HCT116 (cell line): ENCODE data around the gene CD68. TPM values are rescaled to one million over a fixed set of nuclear protein-coding genes. Genes with fewer than 3 reads are reported as not detected.

Experiments
- ATAC-seq: fragments of 200-7000 bp; cut with Tn5 transposase; 2 replicates; pipeline ENCODE4 v1.9.1; 2020; ENCODE audit warnings: mild to moderate bottlenecking, moderate library complexity
- BruUV-seq: library from RNA; stranded (reverse); fragments of 400-500 nt; replicated peaks from 2 replicates; lab custom pipeline; 2021; lab: Mats Ljungman, UMichigan
- CTCF ChIA-PET: fragments of 300-600 bp; sonication (Branson Sonifier 250); formaldehyde crosslinking; loops from one replicate; lab custom pipeline; 2021; ENCODE audit warnings: antibody characterized with exemption; lab: Charles Lee
- POLR2A ChIA-PET: fragments of 300-600, 350-600 bp; sonication (Branson Sonifier 250); formaldehyde crosslinking; loops from one replicate; lab custom pipeline; 2021; ENCODE audit warnings: antibody characterized with exemption; lab: Charles Lee
- RAD21 ChIA-PET, 2 experiments: fragments of 300-600 bp; sonication (Branson Sonifier 250); formaldehyde crosslinking; loops; one replicate each; lab custom pipeline; 2023; ENCODE audit warnings: low total read pairs in 2 of 2; ENCODE audit not compliant: uncharacterized antibody in 2 of 2, unreplicated experiment in 2 of 2, low non-redundant PET in 1 of 2; lab: Charles Lee
- DNase-seq: peaks from one replicate; pipeline ENCODE4 v3.0.0-alpha.2; 2010; ENCODE audit warnings: low read depth, low spot score
- H2AFZ ChIP-seq: fragments of 200-600 bp; shearing (Covaris generic), sonication (generic); 2 replicates; pipeline ENCODE4 v1.6.1; 2017; ENCODE audit warnings: low read depth, mixed run types, mixed read lengths, antibody characterized with exemption, low read length; ENCODE audit not compliant: poor library complexity, severe bottlenecking
- H3K27ac ChIP-seq: 2 replicates; pipeline ENCODE4 v1.5.1; 2012; ENCODE audit warnings: low read depth, low read length
- H3K27me3 ChIP-seq: fragments of 200-600 bp; sonication (generic); 2 replicates; pipeline ENCODE4 v1.6.1; 2016; ENCODE audit warnings: mixed run types, low read length, mixed read lengths; ENCODE audit not compliant: insufficient read depth
- H3K36me3 ChIP-seq, 2 experiments: fragments of 200-500 bp in 1 of 2; fragments of 200-600 bp in 1 of 2; sonication (Bioruptor generic) in 1 of 2; sonication (generic) in 1 of 2; 2 replicates each; pipeline versions ENCODE4 v1.5.1 to v1.6.1; 2014 to 2016; ENCODE audit warnings: low read length in 2 of 2, inconsistent platforms in 1 of 2, mixed read lengths in 1 of 2, mixed run types in 1 of 2; ENCODE audit not compliant: insufficient read depth in 2 of 2, control insufficient read depth in 1 of 2
- H3K4me1 ChIP-seq, 2 experiments: fragments of 200-600 bp in 1 of 2; sonication (generic) in 1 of 2; 2 replicates each; pipeline versions ENCODE4 v1.5.1 to v1.6.1; 2012 to 2017; ENCODE audit warnings: low read length in 2 of 2, inconsistent platforms in 1 of 2, mild to moderate bottlenecking in 1 of 2, mixed read lengths in 1 of 2, mixed run types in 1 of 2, moderate library complexity in 1 of 2; ENCODE audit not compliant: insufficient read depth in 2 of 2, control insufficient read depth in 1 of 2
- H3K4me2 ChIP-seq: fragments of 200-600 bp; sonication (generic); 2 replicates; pipeline ENCODE4 v1.6.1; 2017; ENCODE audit warnings: mixed run types, low read length, mixed read lengths
- H3K4me3 ChIP-seq, 2 experiments: fragments of 200-600 bp in 1 of 2; sonication (generic) in 1 of 2; replicated peaks in 1 of 2; 2 replicates each; pipeline ENCODE4 v1.5.1; 2011 to 2016; ENCODE audit warnings: low read length in 2 of 2, control low read depth in 1 of 2, low read depth in 1 of 2, mild to moderate bottlenecking in 1 of 2, mixed read lengths in 1 of 2, mixed run types in 1 of 2
- H3K79me2 ChIP-seq: fragments of 200-600 bp; sonication (generic); 2 replicates; pipeline ENCODE4 v1.6.1; 2017; ENCODE audit warnings: mild to moderate bottlenecking, mixed run types, low read length, moderate library complexity, mixed read lengths; ENCODE audit not compliant: insufficient read depth
- H3K9ac ChIP-seq: fragments of 200-600 bp; sonication (generic); 2 replicates; pipeline ENCODE4 v1.6.1; 2016; ENCODE audit warnings: low read length, mixed read lengths
- H3K9me2 ChIP-seq: fragments of 200-600 bp; sonication (generic), shearing (Covaris generic); 2 replicates; pipeline ENCODE4 v1.6.1; 2017; ENCODE audit warnings: mixed run types, mild to moderate bottlenecking, moderate library complexity; ENCODE audit not compliant: insufficient read depth
- H3K9me3 ChIP-seq, 2 experiments: fragments of 200-500 bp in 1 of 2; fragments of 200-600 bp in 1 of 2; sonication (Bioruptor generic) in 1 of 2; sonication (generic) in 1 of 2; 2 replicates each; pipeline ENCODE4 v1.6.1; 2014 to 2017; ENCODE audit warnings: low read length in 2 of 2, mixed read lengths in 2 of 2, inconsistent platforms in 1 of 2, low read depth in 1 of 2, mild to moderate bottlenecking in 1 of 2, mixed run types in 1 of 2, moderate library complexity in 1 of 2; ENCODE audit not compliant: control insufficient read depth in 1 of 2, insufficient read depth in 1 of 2
- H4K20me1 ChIP-seq: fragments of 200-600 bp; sonication (generic), shearing (Covaris generic); 2 replicates; pipeline ENCODE4 v1.6.1; 2017; ENCODE audit warnings: mixed run types, mild to moderate bottlenecking, moderate library complexity; ENCODE audit not compliant: insufficient read depth
- CBX3 ChIP-seq: IDR thresholded peaks from 2 replicates; pipeline ENCODE4 v1.6.1; 2012; ENCODE audit warnings: low read depth
- EZH2 ChIP-seq: fragments of 200-600 bp; sonication (generic); IDR thresholded peaks from 2 replicates; pipeline ENCODE4 v1.6.1; 2017; ENCODE audit warnings: antibody characterized with exemption, mixed run types
- EZH2phosphoT487 ChIP-seq: fragments of 200-600 bp; IDR thresholded peaks from 2 replicates; pipeline ENCODE4 v1.6.1; 2018; ENCODE audit warnings: antibody characterized with exemption, borderline replicate concordance
- FOSL1 ChIP-seq: IDR thresholded peaks from 2 replicates; pipeline ENCODE4 v1.6.1; 2012; ENCODE audit warnings: low read depth
- JUND ChIP-seq: IDR thresholded peaks from 2 replicates; pipeline ENCODE4 v1.6.1; 2012
- POLR2AphosphoS5 ChIP-seq: IDR thresholded peaks from 2 replicates; pipeline ENCODE4 v1.6.1; 2011; ENCODE audit warnings: mild to moderate bottlenecking, low read depth, low read length, moderate library complexity
- SIN3A ChIP-seq: IDR thresholded peaks from 2 replicates; pipeline ENCODE4 v1.6.1; 2012; ENCODE audit warnings: low read depth
- SRF ChIP-seq: IDR thresholded peaks from 2 replicates; pipeline ENCODE4 v1.6.1; 2012; ENCODE audit warnings: low read depth
- YY1 ChIP-seq: IDR thresholded peaks from 2 replicates; pipeline ENCODE4 v1.6.1; 2011; ENCODE audit warnings: low read length, low read depth, moderate library complexity, mild to moderate bottlenecking; ENCODE audit not compliant: insufficient replicate concordance; ENCODE audit errors: extremely low read depth
- intact Hi-C: fragments of 100-400 bp; cut with micrococcal nuclease; formaldehyde crosslinking; loops from 2 replicates; pipeline ENCODE4 v1.10.0; 2022
- total RNA-seq: library from RNA; stranded (reverse); gene quantifications from one replicate; pipeline ENCODE4 v1.2.1, GENCODE V29; 2021; ENCODE audit not compliant: unreplicated experiment
- TF ChIP-seq, protein P1 (sequence below): IDR thresholded peaks from 2 replicates; pipeline ENCODE4 v1.6.1; 2012
- TF ChIP-seq, protein P2 (sequence below): IDR thresholded peaks from 2 replicates; pipeline ENCODE4 v1.6.1; 2012; ENCODE audit warnings: low read depth
- TF ChIP-seq, protein P3 (sequence below), 3 experiments: fragments of 200-600 bp in 1 of 3; sonication (generic) in 1 of 3; IDR thresholded peaks in 2 of 3; conservative IDR thresholded peaks in 1 of 3; 2 replicates each; pipeline ENCODE4 v1.5.1; 2012 to 2017; ENCODE audit warnings: low read depth in 2 of 3, low read length in 2 of 3, antibody characterized with exemption in 1 of 3, borderline replicate concordance in 1 of 3, control low read depth in 1 of 3, mild to moderate bottlenecking in 1 of 3, mixed read lengths in 1 of 3, mixed run types in 1 of 3, moderate library complexity in 1 of 3; ENCODE audit not compliant: insufficient read depth in 1 of 3

The CD68 gene
- total RNA-seq, 1 experiment from 2014 or later: 7.0 TPM

DNA sequence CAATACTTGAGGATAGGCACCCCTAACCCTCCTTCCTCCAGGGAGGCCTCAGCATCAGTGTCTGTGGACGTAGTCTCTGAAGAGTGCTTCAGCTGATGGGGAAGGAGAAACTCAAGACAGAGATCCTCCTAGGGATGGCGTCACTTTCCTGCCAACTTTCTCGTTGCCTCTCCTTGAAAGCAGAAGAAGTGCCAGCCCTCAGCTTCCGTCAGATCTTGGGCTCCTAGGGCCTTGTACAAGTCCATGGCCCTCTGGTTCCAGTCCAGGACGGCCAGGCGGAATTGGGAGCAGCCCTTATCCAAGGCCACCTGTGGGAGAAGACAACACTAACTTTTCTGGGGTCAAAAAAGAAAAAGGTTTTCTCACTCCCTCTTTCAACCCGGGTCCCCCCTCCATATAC lies 46.9 kb downstream of the CD68 start:
- POLR2A ChIA-PET: interaction anchor here (0.5 to 2.2 kb wide), 4 partner anchors 9 to 361 kb away, joined by 4 to 24 read pairs (median 5); partner anchors contain the start of genes TP53 and WRAP53

DNA sequence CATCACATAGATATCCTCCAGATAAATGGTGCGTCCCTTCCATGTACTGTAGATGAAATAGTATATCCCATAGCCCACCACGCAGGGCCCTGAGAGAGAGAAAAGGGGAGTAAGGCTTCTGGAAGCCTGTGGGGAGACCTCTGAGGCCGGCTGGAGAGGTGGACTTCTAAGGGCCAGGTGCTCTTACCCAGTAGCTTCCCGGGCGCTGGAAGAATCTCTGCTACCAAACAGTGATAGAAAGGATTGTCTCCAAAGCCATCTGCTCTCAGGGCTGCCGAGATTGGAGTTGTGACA lies 47.5 kb downstream of the CD68 start:
- Histone ChIP-seq H3K4me3 (peak overlapping the region; percentile 85), H3K79me2 (peaks cover 5% of the 10 kb centered on the region; the same call in 1 of the 2 replicates), H3K4me2 (peak overlapping the region; percentile 80), H3K4me1 (peaks cover 4 to 13% of the 10 kb centered on the region in 2 experiments; a peak in 3 of 4 replicates), H3K9me2 (no peaks in the 10 kb centered on the region), H3K27me3 (no peaks in the 10 kb centered on the region), H3K9ac (peak overlapping the region; percentile 93), H3K27ac (peak overlapping the region; percentile 66; the same call in 1 of the 2 replicates), H2AFZ (no peak overlapping the region), H3K9me3 (no peaks in the 10 kb centered on the region), H3K36me3 (no peaks in the 10 kb centered on the region), H4K20me1 (no peaks in the 10 kb centered on the region)
- DNase-seq: no peak
- intact Hi-C loops: no loop called here
- no TSS peak for BruUV-seq
- ATAC-seq: peak; percentile 2; the same call in 1 of the 2 replicates
- ChIA-PET POLR2A (interaction anchor here (0.5 to 2.2 kb wide), 7 partner anchors 9 to 361 kb away, joined by 3 to 24 read pairs (median 5); partner anchors contain the start of genes FXR2, TP53 and WRAP53), CTCF (interaction anchor here (2.0 to 2.5 kb wide), 2 partner anchors 12 to 61 kb away, joined by 8 to 15 read pairs; partner anchors contain the start of genes FXR2, TP53 and WRAP53), RAD21 (no interaction called here)
- no peak for TF ChIP-seq EZH2phosphoT487
- TF ChIP-seq, protein P1, sequence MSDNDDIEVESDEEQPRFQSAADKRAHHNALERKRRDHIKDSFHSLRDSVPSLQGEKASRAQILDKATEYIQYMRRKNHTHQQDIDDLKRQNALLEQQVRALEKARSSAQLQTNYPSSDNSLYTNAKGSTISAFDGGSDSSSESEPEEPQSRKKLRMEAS: no peak
- TF ChIP-seq YY1: no peak
- TF ChIP-seq, protein P2, sequence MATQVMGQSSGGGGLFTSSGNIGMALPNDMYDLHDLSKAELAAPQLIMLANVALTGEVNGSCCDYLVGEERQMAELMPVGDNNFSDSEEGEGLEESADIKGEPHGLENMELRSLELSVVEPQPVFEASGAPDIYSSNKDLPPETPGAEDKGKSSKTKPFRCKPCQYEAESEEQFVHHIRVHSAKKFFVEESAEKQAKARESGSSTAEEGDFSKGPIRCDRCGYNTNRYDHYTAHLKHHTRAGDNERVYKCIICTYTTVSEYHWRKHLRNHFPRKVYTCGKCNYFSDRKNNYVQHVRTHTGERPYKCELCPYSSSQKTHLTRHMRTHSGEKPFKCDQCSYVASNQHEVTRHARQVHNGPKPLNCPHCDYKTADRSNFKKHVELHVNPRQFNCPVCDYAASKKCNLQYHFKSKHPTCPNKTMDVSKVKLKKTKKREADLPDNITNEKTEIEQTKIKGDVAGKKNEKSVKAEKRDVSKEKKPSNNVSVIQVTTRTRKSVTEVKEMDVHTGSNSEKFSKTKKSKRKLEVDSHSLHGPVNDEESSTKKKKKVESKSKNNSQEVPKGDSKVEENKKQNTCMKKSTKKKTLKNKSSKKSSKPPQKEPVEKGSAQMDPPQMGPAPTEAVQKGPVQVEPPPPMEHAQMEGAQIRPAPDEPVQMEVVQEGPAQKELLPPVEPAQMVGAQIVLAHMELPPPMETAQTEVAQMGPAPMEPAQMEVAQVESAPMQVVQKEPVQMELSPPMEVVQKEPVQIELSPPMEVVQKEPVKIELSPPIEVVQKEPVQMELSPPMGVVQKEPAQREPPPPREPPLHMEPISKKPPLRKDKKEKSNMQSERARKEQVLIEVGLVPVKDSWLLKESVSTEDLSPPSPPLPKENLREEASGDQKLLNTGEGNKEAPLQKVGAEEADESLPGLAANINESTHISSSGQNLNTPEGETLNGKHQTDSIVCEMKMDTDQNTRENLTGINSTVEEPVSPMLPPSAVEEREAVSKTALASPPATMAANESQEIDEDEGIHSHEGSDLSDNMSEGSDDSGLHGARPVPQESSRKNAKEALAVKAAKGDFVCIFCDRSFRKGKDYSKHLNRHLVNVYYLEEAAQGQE: no peak

More for the DNA sequence above, 46.9 kb downstream of the CD68 start:
- Histone ChIP-seq H3K9me3 (no peaks in the 10 kb centered on the region), H3K36me3 (no peaks in the 10 kb centered on the region), H3K9ac (peak overlapping the region; percentile 93; the same call in 1 of the 2 replicates), H3K4me1 (peaks cover 4 to 13% of the 10 kb centered on the region in 2 experiments; a peak in 3 of 4 replicates), H4K20me1 (no peaks in the 10 kb centered on the region), H2AFZ (no peak overlapping the region), H3K79me2 (peaks cover 5% of the 10 kb centered on the region; the same call in 1 of the 2 replicates), H3K27me3 (no peaks in the 10 kb centered on the region), H3K9me2 (no peaks in the 10 kb centered on the region), H3K27ac (no peak overlapping the region), H3K4me3 (0 out of 4 replicates have a peak overlapping the region, but pooled peaks of 1 of the 2 experiments have one; percentile 85), H3K4me2 (peak overlapping the region; percentile 80)
- TF ChIP-seq JUND (no peak), EZH2 (no peak), SIN3A (no peak), POLR2AphosphoS5 (no peak), FOSL1 (no peak), CBX3 (no peak), SRF (no peak)
- TF ChIP-seq, protein P3, sequence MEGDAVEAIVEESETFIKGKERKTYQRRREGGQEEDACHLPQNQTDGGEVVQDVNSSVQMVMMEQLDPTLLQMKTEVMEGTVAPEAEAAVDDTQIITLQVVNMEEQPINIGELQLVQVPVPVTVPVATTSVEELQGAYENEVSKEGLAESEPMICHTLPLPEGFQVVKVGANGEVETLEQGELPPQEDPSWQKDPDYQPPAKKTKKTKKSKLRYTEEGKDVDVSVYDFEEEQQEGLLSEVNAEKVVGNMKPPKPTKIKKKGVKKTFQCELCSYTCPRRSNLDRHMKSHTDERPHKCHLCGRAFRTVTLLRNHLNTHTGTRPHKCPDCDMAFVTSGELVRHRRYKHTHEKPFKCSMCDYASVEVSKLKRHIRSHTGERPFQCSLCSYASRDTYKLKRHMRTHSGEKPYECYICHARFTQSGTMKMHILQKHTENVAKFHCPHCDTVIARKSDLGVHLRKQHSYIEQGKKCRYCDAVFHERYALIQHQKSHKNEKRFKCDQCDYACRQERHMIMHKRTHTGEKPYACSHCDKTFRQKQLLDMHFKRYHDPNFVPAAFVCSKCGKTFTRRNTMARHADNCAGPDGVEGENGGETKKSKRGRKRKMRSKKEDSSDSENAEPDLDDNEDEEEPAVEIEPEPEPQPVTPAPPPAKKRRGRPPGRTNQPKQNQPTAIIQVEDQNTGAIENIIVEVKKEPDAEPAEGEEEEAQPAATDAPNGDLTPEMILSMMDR (IDR thresholded peaks at IDR 0.05 in 2 of 3, conservative IDR thresholded peaks at IDR 0.05 in 1 of 3; ENCODE audit: borderline replicate concordance in 1 of 3, insufficient read depth in 1 of 3, low read depth in 2 of 3, low read length in 2 of 3): no peak
- ATAC-seq: no peak
- DNase-seq: no peak
- ChIA-PET CTCF (interaction anchor here (2.0 to 2.5 kb wide), 2 partner anchors 12 to 61 kb away, joined by 8 to 15 read pairs; partner anchors contain the start of genes FXR2, TP53 and WRAP53), RAD21 (no interaction called here)
- intact Hi-C loops: no loop called here
- BruUV-seq: TSS peak; percentile 85
